HepG2 (cell line): ENCODE data around the gene ABHD15. TPM values are rescaled to one million over a fixed set of nuclear protein-coding genes. Genes with fewer than 3 reads are reported as not detected.

Experiments used
- AHR ChIP-seq: IDR thresholded peaks from 2 replicates; pipeline ENCODE4 v1.6.1; 2018; ENCODE audit warnings: missing genetic modification reagents, missing compliant biosample characterization
- ARID4A ChIP-seq: sonication (generic); formaldehyde crosslinking; IDR thresholded peaks from 2 replicates; pipeline ENCODE4 v1.5.0; 2020; ENCODE audit warnings: mild to moderate bottlenecking, missing genetic modification reagents, borderline replicate concordance
- ATF6 ChIP-seq: sonication (generic); formaldehyde crosslinking; conservative IDR thresholded peaks from 2 replicates; pipeline ENCODE4 v1.4.0; 2020; ENCODE audit warnings: missing genetic modification reagents
- IRF9 ChIP-seq: sonication (generic); formaldehyde crosslinking; IDR thresholded peaks from 2 replicates; pipeline ENCODE4 v1.8.0; 2022; ENCODE audit warnings: missing genetic modification reagents, mild to moderate bottlenecking, borderline replicate concordance
- KDM2A ChIP-seq: sonication (generic); formaldehyde crosslinking; IDR thresholded peaks from 2 replicates; pipeline ENCODE4 v1.4.0; 2020; ENCODE audit warnings: low read depth, missing genetic modification reagents, borderline replicate concordance
- MEF2D ChIP-seq: sonication (generic); formaldehyde crosslinking; IDR thresholded peaks from 2 replicates; pipeline ENCODE4 v1.5.1; 2020; ENCODE audit warnings: mild to moderate bottlenecking, missing genetic modification reagents
- NFATC3 ChIP-seq: sonication (generic); formaldehyde crosslinking; IDR thresholded peaks from 2 replicates; pipeline ENCODE4 v1.5.1; 2020; ENCODE audit warnings: mild to moderate bottlenecking, missing genetic modification reagents
- NFKB2 ChIP-seq: sonication (generic); formaldehyde crosslinking; IDR thresholded peaks from 2 replicates; pipeline ENCODE4 v1.4.0; 2020; ENCODE audit warnings: missing genetic modification reagents, borderline replicate concordance
- REPIN1 ChIP-seq: sonication (generic); formaldehyde crosslinking; IDR thresholded peaks from 2 replicates; pipeline ENCODE4 v1.8.0; 2022; ENCODE audit warnings: missing genetic modification reagents, low read depth, mild to moderate bottlenecking, borderline replicate concordance
- RXRA ChIP-seq: sonication (generic); formaldehyde crosslinking; IDR thresholded peaks from 2 replicates; pipeline ENCODE4 v1.5.1; 2020; ENCODE audit warnings: missing genetic modification reagents
- SAFB2 ChIP-seq: sonication (generic); formaldehyde crosslinking; IDR thresholded peaks from 2 replicates; pipeline ENCODE4 v1.5.1; 2020; ENCODE audit warnings: missing genetic modification reagents, low read depth, mild to moderate bottlenecking, borderline replicate concordance
- TFDP2 ChIP-seq: sonication (generic); formaldehyde crosslinking; IDR thresholded peaks from 2 replicates; pipeline ENCODE4 v1.4.0; 2020; ENCODE audit warnings: missing genetic modification reagents
- TSC22D2 ChIP-seq: sonication (generic); formaldehyde crosslinking; IDR thresholded peaks from 2 replicates; pipeline ENCODE4 v1.5.1; 2020; ENCODE audit warnings: missing genetic modification reagents, mild to moderate bottlenecking, borderline replicate concordance
- ZBTB7B ChIP-seq: sonication (generic); formaldehyde crosslinking; IDR thresholded peaks from 2 replicates; pipeline ENCODE4 v1.4.0; 2020; ENCODE audit warnings: missing genetic modification reagents
- ZFX ChIP-seq: sonication (generic); formaldehyde crosslinking; IDR thresholded peaks from 2 replicates; pipeline ENCODE4 v1.4.0; 2020; ENCODE audit warnings: mild to moderate bottlenecking, low read depth, missing genetic modification reagents, moderate library complexity
- ZNF576 ChIP-seq: sonication (generic); formaldehyde crosslinking; IDR thresholded peaks from 2 replicates; pipeline ENCODE4 v1.4.0; 2020; ENCODE audit warnings: mild to moderate bottlenecking, missing genetic modification reagents
- ZNF580 ChIP-seq: IDR thresholded peaks from 2 replicates; pipeline ENCODE4 v1.6.1; 2016; ENCODE audit warnings: low read depth, borderline replicate concordance
- ZNF598 ChIP-seq: sonication (generic); formaldehyde crosslinking; IDR thresholded peaks from 2 replicates; pipeline ENCODE4 v1.5.1; 2020; ENCODE audit warnings: mild to moderate bottlenecking, missing genetic modification reagents, borderline replicate concordance
- polyA plus RNA-seq, 8 experiments: library from polyadenylated mRNA; depleted of rRNA in 3 of 8; stranded (reverse) in 7 of 8; unstranded in 1 of 8; fragments of >200 nt; fragmentation: Illumina TruSeq in 4 of 8; extraction: Trizol in 4 of 8; gene quantifications; 2 replicates each; pipeline versions ENCODE4 v1.2.1 to v1.2.3, GENCODE V29; 2011 to 2016; ENCODE audit warnings: low read depth in 4 of 8, missing spikeins in 1 of 8, mixed read lengths in 1 of 8; ENCODE audit not compliant: insufficient read depth in 1 of 8
- total RNA-seq, 5 experiments: library from RNA; depleted of rRNA; stranded (reverse); fragments of >200 nt; fragmentation: Illumina TruSeq; extraction: Trizol; gene quantifications; 2 replicates each; pipeline ENCODE4 v1.2.3, GENCODE V29; 2016; ENCODE audit warnings: low read depth in 1 of 5

The ABHD15 gene
- total and polyA plus RNA-seq, 2 of the 13 experiments (the other 11 are each of a cell fraction or from before 2014, with no cell fraction given), result 2.4 to 7.7 TPM

GRCh38 chr17:29579866-29580771 lies 13.3 kb upstream of the ABHD15 start (continued):
- TF ChIP-seq RXRA (CRISPR knock-in tag) (peak; percentile 53; the same call in 1 of the 2 replicates), ZBTB7B (CRISPR knock-in tag) (peak; percentile 31; the same call in 1 of the 2 replicates), ATF6 (CRISPR knock-in tag) (no peak), TSC22D2 (CRISPR knock-in tag) (peak; percentile 45; the same call in 1 of the 2 replicates), ARID4A (CRISPR knock-in tag) (peak; percentile 17; the same call in 1 of the 2 replicates), ZNF598 (CRISPR knock-in tag) (no peak), ZNF580 (peak; percentile 61; the same call in 1 of the 2 replicates), IRF9 (CRISPR knock-in tag) (peak; percentile 67; the same call in 1 of the 2 replicates), MEF2D (CRISPR knock-in tag) (no peak), KDM2A (CRISPR knock-in tag) (peak; percentile 81), ZFX (CRISPR knock-in tag) (peak; percentile 62; the same call in 1 of the 2 replicates), NFATC3 (CRISPR knock-in tag) (no peak), AHR (CRISPR knock-in tag) (peak; percentile 26; the same call in 1 of the 2 replicates), REPIN1 (CRISPR knock-in tag) (peak; percentile 22; the same call in 1 of the 2 replicates), SAFB2 (CRISPR knock-in tag) (0 out of 2 replicates have a peak, but pooled peaks have one; percentile 21), NFKB2 (CRISPR knock-in tag) (0 out of 2 replicates have a peak, but pooled peaks have one; percentile 13), ZNF576 (CRISPR knock-in tag) (no peak), TFDP2 (no peak)
